A549 (cell line): ENCODE measurements around the gene RBBP5. TPM values are rescaled to one million over a fixed set of nuclear protein-coding genes. Genes with fewer than 3 reads are reported as not detected.

Experiments used
- ATAC-seq, 2 experiments: fragments of 200-7000 bp in 1 of 2; fragments of >200 bp in 1 of 2; cut with Nextera tagmentation in 1 of 2; cut with Tn5 transposase in 1 of 2; 3 replicates each; pipeline versions ENCODE4 v1.8.0 to v1.9.1; 2018 to 2020; ENCODE audit warnings: mild to moderate bottlenecking in 1 of 2, moderate library complexity in 1 of 2
- CTCF ChIA-PET: fragments of 300-600 bp; sonication (Branson Sonifier 250); formaldehyde crosslinking; extraction: SDS; loops from one replicate; lab custom pipeline; 2021; ENCODE audit warnings: antibody characterized with exemption, inconsistent platforms; lab: Yijun Ruan, JAX
- POLR2A ChIA-PET: fragments of 350-600 bp; formaldehyde crosslinking; extraction: SDS; loops from one replicate; lab custom pipeline; 2021; ENCODE audit warnings: antibody characterized with exemption, inconsistent platforms; lab: Yijun Ruan, JAX
- DNase-seq, 2 experiments: peaks; one replicate each; pipeline versions ENCODE4 v3.0.0 to v3.0.0-alpha.2; 2011 to 2016; ENCODE audit warnings: low read depth in 1 of 2, low spot score in 1 of 2
- FAIRE-seq: peaks from 2 replicates; lab custom pipeline; 2011; peaks lifted over from hg19 to GRCh38; lab: Jason Lieb, UNC
- H3K27ac ChIP-seq, 2 experiments: fragments of >200 bp; sonication (Bioruptor Twin); formaldehyde crosslinking; 3 replicates each; pipeline ENCODE4 v1.5.1; 2016 to 2017
- H3K4me1 ChIP-seq: fragments of >200 bp; sonication (Bioruptor Twin); formaldehyde crosslinking; 3 replicates; pipeline ENCODE4 v1.6.1; 2016
- H3K4me2 ChIP-seq: fragments of >200 bp; sonication (Bioruptor Twin); formaldehyde crosslinking; 3 replicates; pipeline ENCODE4 v1.6.1; 2016
- H3K4me3 ChIP-seq: fragments of >200 bp; sonication (Bioruptor Twin); formaldehyde crosslinking; 3 replicates; pipeline ENCODE4 v1.5.1; 2016
- H3K9me3 ChIP-seq: fragments of >200 bp; sonication (Bioruptor Twin); formaldehyde crosslinking; 3 replicates; pipeline ENCODE4 v1.6.1; 2016
- BCL3 ChIP-seq: fragments of >200 bp; sonication (Bioruptor Twin); formaldehyde crosslinking; IDR thresholded peaks from 3 replicates; pipeline ENCODE4 v1.6.1; 2016
- CBX2 ChIP-seq: fragments of 200-600 bp; sonication (generic); IDR thresholded peaks from 2 replicates; pipeline ENCODE4 v1.6.1; 2016; ENCODE audit warnings: low read depth, mild to moderate bottlenecking, borderline replicate concordance
- CEBPB ChIP-seq, 2 experiments: fragments of >200 bp in 1 of 2; sonication (Bioruptor Twin) in 1 of 2; formaldehyde crosslinking in 1 of 2; IDR thresholded peaks; 2 replicates each; pipeline ENCODE4 v1.6.1; 2012 to 2016
- CHD2 ChIP-seq: fragments of 150-350 bp; IDR thresholded peaks from 2 replicates; pipeline ENCODE4 v1.6.1; 2014; ENCODE audit warnings: low read length; ENCODE audit not compliant: partially characterized antibody
- EHF ChIP-seq: fragments of 250-450 bp; sonication (Bioruptor Pico); IDR thresholded peaks from 2 replicates; pipeline ENCODE4 v1.5.0; 2020; ENCODE audit warnings: mild to moderate bottlenecking
- EHMT2 ChIP-seq: fragments of 200-600 bp; sonication (generic); IDR thresholded peaks from 2 replicates; pipeline ENCODE4 v1.6.1; 2016; ENCODE audit warnings: antibody characterized with exemption, low read depth, mild to moderate bottlenecking, moderate library complexity
- ESRRA ChIP-seq: fragments of 150-350 bp; IDR thresholded peaks from 2 replicates; pipeline ENCODE4 v1.6.1; 2014; ENCODE audit warnings: mild to moderate bottlenecking, low read length, borderline replicate concordance
- FOSB ChIP-seq: fragments of 250-450 bp; sonication (Bioruptor Pico); IDR thresholded peaks from 2 replicates; pipeline ENCODE4 v1.5.0; 2020; ENCODE audit warnings: mild to moderate bottlenecking, moderate library complexity
- HDAC2 ChIP-seq: fragments of 200-600 bp; sonication (generic); IDR thresholded peaks from 2 replicates; pipeline ENCODE4 v1.6.1; 2016
- HEYL ChIP-seq: fragments of 250-450 bp; sonication (Bioruptor Pico); IDR thresholded peaks from 2 replicates; pipeline ENCODE4 v1.8.0; 2021; ENCODE audit warnings: mild to moderate bottlenecking, moderate library complexity
- HOXA7 ChIP-seq: fragments of 250-450 bp; sonication (Bioruptor Pico); IDR thresholded peaks from 2 replicates; pipeline ENCODE4 v1.5.0; 2020; ENCODE audit warnings: mild to moderate bottlenecking, moderate library complexity
- JUN ChIP-seq, 2 experiments: fragments of >200 bp; sonication (Bioruptor Twin); formaldehyde crosslinking; IDR thresholded peaks; 2 replicates in 1 of 2; 3 replicates in 1 of 2; pipeline ENCODE4 v1.6.1; 2016 to 2017
- KDM5A ChIP-seq: fragments of 200-600 bp; sonication (generic); IDR thresholded peaks from 2 replicates; pipeline ENCODE4 v1.6.1; 2016; ENCODE audit warnings: antibody characterized with exemption, mild to moderate bottlenecking
- MAFK ChIP-seq: fragments of 450-650 bp; IDR thresholded peaks from 2 replicates; pipeline ENCODE4 v1.6.1; 2014; ENCODE audit not compliant: partially characterized antibody
- MYC ChIP-seq: IDR thresholded peaks from 2 replicates; pipeline ENCODE4 v1.6.1; 2012; ENCODE audit warnings: mild to moderate bottlenecking, inconsistent platforms, low read length, improper control_type of control experiment, borderline replicate concordance
- NPAS2 ChIP-seq: fragments of 250-450 bp; sonication (Bioruptor Pico); IDR thresholded peaks from 2 replicates; pipeline ENCODE4 v1.8.0; 2022; ENCODE audit warnings: mild to moderate bottlenecking, moderate library complexity, borderline replicate concordance
- PBX3 ChIP-seq: IDR thresholded peaks from 2 replicates; pipeline ENCODE4 v1.6.1; 2012
- POLR2AphosphoS2 ChIP-seq: conservative IDR thresholded peaks from 2 replicates; pipeline ENCODE4 v1.6.1; 2012; ENCODE audit warnings: low read length, improper control_type of control experiment, inconsistent platforms
- RCOR1 ChIP-seq: fragments of 150-350 bp; IDR thresholded peaks from 2 replicates; pipeline ENCODE4 v1.6.1; 2014; ENCODE audit warnings: antibody characterized with exemption, low read length, low read depth
- REST ChIP-seq: fragments of 200-600 bp; sonication (generic); IDR thresholded peaks from 2 replicates; pipeline ENCODE4 v1.6.1; 2016; ENCODE audit warnings: antibody characterized with exemption, mild to moderate bottlenecking, moderate library complexity
- SMC3 ChIP-seq: fragments of >200 bp; sonication (Bioruptor Twin); formaldehyde crosslinking; IDR thresholded peaks from 3 replicates; pipeline ENCODE4 v1.6.1; 2018; ENCODE audit warnings: inconsistent platforms
- WGBS: methylation state at CpG from one replicate; pipeline ENCODE4 v1.1.6; 2017; ENCODE audit errors: missing lambda C conversion rate; 5-methylcytosine and 5-hydroxymethylcytosine counted together
- polyA plus RNA-seq, 4 experiments: library from polyadenylated mRNA; depleted of rRNA in 3 of 4; stranded (reverse); fragments of >200 nt; fragmentation: RNase III in 1 of 4; extraction: RNeasy Plus Mini Kit Qiagen cat#74134 plus additional on column Dnase treatment in 1 of 4; gene quantifications; 2 replicates in 3 of 4; 3 replicates in 1 of 4; pipeline ENCODE4 v1.2.3, GENCODE V29; 2011 to 2017

RBBP5 gene
- polyA plus RNA-seq, 2 of the 4 experiments (the other 2 are of a cell fraction): 15.9 to 21.8 TPM

- no peaks in the 10 kb centered on the region for H3K9me3 ChIP-seq
- FAIRE-seq: no peak
- CTCF ChIA-PET: interaction anchor here (1.3 to 2.2 kb wide), 3 partner anchors 10 to 17 kb away, joined by 3 to 20 read pairs (median 6); no protein-coding TSS in a partner anchor
- peaks cover 5% of the 10 kb centered on the region; the same call in 1 of the 3 replicates for H3K4me1 ChIP-seq
- TF ChIP-seq PBX3 (no peak), REST (peak; percentile 73), ESRRA (no peak)
- DNase-seq: no peak
- no peak overlapping the region for H3K27ac ChIP-seq
- H3K4me3 ChIP-seq: no peak overlapping the region
- POLR2A ChIA-PET: interaction anchor here (0.7 kb wide), 1 partner anchor 17 kb away, joined by 3 read pairs; no protein-coding TSS in a partner anchor
- no peak overlapping the region for H3K4me2 ChIP-seq
- ATAC-seq: no peak
- WGBS: 12% methylated on average over 3 of the region's 5 CpGs
Measured at GRCh38 chr1:205044741-205045140, 77.0 kb downstream of the RBBP5 start.

- ATAC-seq (no peak), DNase-seq (no peak), FAIRE-seq (no peak)
- WGBS: 22% methylated on average over 4 of the region's 4 CpGs
- TF ChIP-seq HEYL (no peak), REST (no peak), FOSB (no peak), POLR2AphosphoS2 (no peak), CEBPB (IDR thresholded peaks at IDR 0.05) (no peak), NPAS2 (CRISPR knock-in tag) (no peak)
- CTCF ChIA-PET: interaction anchor here (1.3 to 2.2 kb wide), 3 partner anchors 11 to 18 kb away, joined by 3 to 20 read pairs (median 6); no protein-coding TSS in a partner anchor
- H3K4me2 ChIP-seq: no peak overlapping the region
- no peaks in the 10 kb centered on the region for H3K9me3 ChIP-seq
- H3K27ac ChIP-seq: no peak overlapping the region
- POLR2A ChIA-PET: no interaction called here
- no peak overlapping the region for H3K4me3 ChIP-seq
- peaks cover 5% of the 10 kb centered on the region; the same call in 1 of the 3 replicates for H3K4me1 ChIP-seq
Measured at GRCh38 chr1:205043866-205044265, 77.9 kb downstream of the RBBP5 start.

- TF ChIP-seq CHD2: no peak
- no peak for TF ChIP-seq RCOR1
- no peak for TF ChIP-seq NPAS2 (CRISPR knock-in tag)
- TF ChIP-seq MAFK: no peak
- TF ChIP-seq SMC3: no peak
- no peak for TF ChIP-seq BCL3
- TF ChIP-seq HDAC2: no peak
- no peak for TF ChIP-seq HEYL
- no peak for TF ChIP-seq MYC
- no peak for TF ChIP-seq HOXA7 (CRISPR knock-in tag)
- TF ChIP-seq CBX2: no peak
- TF ChIP-seq JUN (IDR thresholded peaks at IDR 0.05): no peak
- TF ChIP-seq EHF (CRISPR knock-in tag): no peak
- no peak for TF ChIP-seq EHMT2
- TF ChIP-seq KDM5A: no peak
- no peak within 1 kb of the TSS for H3K27ac ChIP-seq
- ATAC-seq (peak; percentile 27 to 70; a peak in 4 of 6 replicates), DNase-seq (no peak), FAIRE-seq (no peak)
- CTCF ChIA-PET: interaction anchor here (1.2 to 2.2 kb wide), 6 partner anchors 12 to 213 kb away, joined by 3 to 20 read pairs (median 4); no protein-coding TSS in a partner anchor
- H3K4me3 ChIP-seq: peak within 1 kb of the TSS; percentile 10; the same call in 1 of the 3 replicates
- no peaks in the 10 kb centered on the region for H3K9me3 ChIP-seq
- POLR2A ChIA-PET: no interaction called here
- peak within 1 kb of the TSS; percentile 74 for H3K4me2 ChIP-seq
- WGBS: 18% methylated on average over 45 of the region's 53 CpGs
- peaks cover 5% of the 10 kb centered on the region; the same call in 1 of the 3 replicates for H3K4me1 ChIP-seq
Measured at GRCh38 chr1:205042911-205043806, 78.6 kb downstream of the RBBP5 start, which contains the start of gene CNTN2. CNTN2 (plus strand) TSS chr1:205043212; CDS start chr1:205053186, 9,974 bp downstream.
